ENCODE data around the gene HOXA11. TPM values are rescaled to one million over a fixed set of nuclear protein-coding genes. Genes with fewer than 3 reads are reported as not detected.

HOXA11 gene
- total and polyA plus RNA-seq, 4 donors, result 0.13 to 0.81 TPM; not detected in 2

DNA sequence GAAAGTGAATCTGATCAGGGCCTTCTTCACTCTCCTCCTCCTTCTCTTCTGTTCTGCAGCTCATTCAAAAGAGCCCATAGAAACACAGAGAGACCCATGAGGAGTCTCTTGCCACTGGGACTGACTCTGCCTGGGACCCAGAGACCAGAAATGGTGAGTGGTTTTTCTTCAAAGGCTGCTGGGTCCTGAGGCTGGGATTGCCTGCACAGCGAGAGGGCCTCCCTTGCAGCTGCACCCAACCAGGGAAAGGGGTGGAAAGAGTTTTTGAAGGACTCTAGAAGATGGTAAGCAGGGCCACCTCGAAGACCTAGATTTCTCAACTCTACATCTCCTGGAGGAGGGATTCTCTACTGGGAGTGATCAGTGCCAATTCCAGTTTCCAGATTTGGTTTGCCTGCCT lies 30.3 kb upstream of the HOXA11 start:
- peaks cover 0 to 4% of the 10 kb centered on the region in 2 donors for H3K27me3 ChIP-seq (ENCODE audit: control insufficient read depth in 1 of 2, insufficient read depth in 2 of 2, low read length in 1 of 2)
- H3K4me3 ChIP-seq (ENCODE audit: low read length in 2 of 2), result no peak overlapping the region
- ATAC-seq (ENCODE audit: low FRiP score) (no peak), DNase-seq (peak in 1 of 2 donors; percentile 34)
- H3K4me1 ChIP-seq (ENCODE audit: control insufficient read depth in 1 of 2, insufficient read depth in 2 of 2, low read length in 2 of 2), result no peaks in the 10 kb centered on the region
- no peaks in the 10 kb centered on the region for H3K9me3 ChIP-seq (ENCODE audit: control insufficient read depth, low read length)
- intact Hi-C loops (cut with DNase I), result loop anchor here in 1 of 2 donors (10.0 kb wide), 1 partner anchor 359 kb away; no protein-coding TSS in a partner anchor
- H3K27ac ChIP-seq (ENCODE audit: low read depth in 1 of 2, low read length in 2 of 2), result no peak overlapping the region
- WGBS, 2 donors, result 98 to 100% methylated on average over 2 of the region's 2 CpGs
- H3K36me3 ChIP-seq (ENCODE audit: control insufficient read depth in 1 of 2, insufficient read depth in 2 of 2, low read length in 1 of 2), result no peaks in the 10 kb centered on the region

DNA sequence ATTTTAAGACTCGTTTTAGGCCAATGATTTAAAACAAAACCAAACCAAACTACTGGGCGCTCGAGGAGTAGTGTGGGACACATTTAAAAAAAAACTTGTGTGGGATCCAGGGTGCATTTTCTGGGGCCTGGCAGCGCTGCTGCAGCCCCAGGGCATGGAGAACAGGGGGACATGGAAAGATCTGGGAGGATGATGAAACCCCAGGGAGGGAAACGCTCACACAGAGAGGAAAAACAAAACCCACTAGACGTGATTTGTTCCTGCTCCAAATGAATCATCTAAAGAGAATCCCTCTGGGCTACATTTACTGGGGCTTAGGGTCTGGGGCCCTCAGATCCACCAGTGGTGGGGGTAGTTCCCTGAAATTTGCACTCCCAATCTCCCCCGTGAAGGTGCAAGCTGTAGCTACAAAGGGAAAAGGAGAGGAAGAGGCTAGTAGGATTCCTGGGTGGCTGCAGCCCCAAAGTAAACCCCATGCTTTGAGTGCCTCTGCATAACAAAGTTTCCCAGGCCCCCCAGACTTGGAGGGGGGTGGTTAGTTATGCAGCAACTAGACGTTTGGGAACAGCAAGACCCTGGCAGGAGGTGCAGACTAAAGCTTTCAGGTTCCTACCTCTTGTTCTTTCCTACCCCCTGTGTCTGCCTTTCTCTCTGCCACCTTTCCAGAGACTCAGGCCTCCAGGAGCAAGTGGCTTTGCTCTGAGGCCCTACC lies 29.4 kb upstream of the HOXA11 start:
- Histone ChIP-seq H3K36me3 (ENCODE audit: control insufficient read depth in 1 of 2, insufficient read depth in 2 of 2, low read length in 1 of 2) (no peaks in the 10 kb centered on the region), H3K27me3 (ENCODE audit: control insufficient read depth in 1 of 2, insufficient read depth in 2 of 2, low read length in 1 of 2) (no peaks in the 10 kb centered on the region), H3K27ac (ENCODE audit: low read depth in 1 of 2, low read length in 2 of 2) (no peak overlapping the region), H3K4me3 (ENCODE audit: low read length in 2 of 2) (no peak overlapping the region), H3K9me3 (ENCODE audit: control insufficient read depth, low read length) (no peaks in the 10 kb centered on the region), H3K4me1 (ENCODE audit: control insufficient read depth in 1 of 2, insufficient read depth in 2 of 2, low read length in 2 of 2) (no peaks in the 10 kb centered on the region)
- DNase-seq (no peak), ATAC-seq (ENCODE audit: low FRiP score) (no peak)
- intact Hi-C loops (cut with DNase I), result loop anchor here (5.0 to 10.0 kb wide), 2 partner anchors 360 to 363 kb away; no protein-coding TSS in a partner anchor
- WGBS, 2 donors, result 88 to 90% methylated on average over 8 of the region's 8 CpGs

DNA sequence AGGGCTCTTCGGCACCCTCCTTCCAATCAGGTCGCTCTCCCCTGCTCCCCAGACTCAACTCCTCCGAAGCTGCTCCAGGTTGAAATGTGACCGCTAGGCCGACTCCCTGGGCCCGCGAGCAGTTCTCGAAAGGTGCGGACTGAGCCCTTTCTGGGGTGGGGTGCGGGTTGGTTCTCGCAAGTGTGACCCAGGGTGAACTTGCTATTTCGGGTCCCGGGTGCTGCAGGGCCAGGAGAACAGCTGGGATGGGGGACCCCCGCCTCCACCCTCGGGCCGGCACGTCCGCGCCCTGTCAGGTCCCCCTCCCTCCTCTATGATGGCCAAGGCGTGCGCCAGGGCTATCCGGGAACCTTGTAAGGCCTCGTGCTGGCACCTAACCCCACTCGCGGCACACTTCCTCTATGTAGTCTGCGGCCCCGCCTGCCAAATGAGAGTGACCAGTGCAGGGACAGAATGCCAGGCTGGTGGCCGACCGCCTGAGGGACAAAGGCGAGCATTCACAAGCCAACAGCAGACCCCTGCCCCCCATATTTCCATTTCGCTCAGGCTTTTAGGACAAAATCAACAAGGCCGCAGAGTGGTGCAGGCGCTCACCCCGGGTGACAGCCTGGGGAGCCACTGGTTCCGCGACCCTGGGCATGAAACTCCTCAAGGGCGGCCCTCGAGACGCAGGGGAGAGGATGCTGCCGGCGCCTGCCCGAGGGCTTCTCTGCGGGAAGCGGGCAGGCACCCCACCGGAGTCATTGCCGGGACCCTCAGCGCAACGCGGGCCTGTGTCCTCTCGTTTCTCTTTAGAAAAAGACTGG lies 28.6 kb upstream of the HOXA11 start:
- no peaks in the 10 kb centered on the region for H3K27me3 ChIP-seq (ENCODE audit: control insufficient read depth in 1 of 2, insufficient read depth in 2 of 2, low read length in 1 of 2)
- intact Hi-C loops (cut with DNase I), result loop anchor here (5.0 to 10.0 kb wide), 2 partner anchors 361 to 364 kb away; no protein-coding TSS in a partner anchor
- WGBS, 2 donors, result 68 to 71% methylated on average over 50 of the region's 50 CpGs

DNA sequence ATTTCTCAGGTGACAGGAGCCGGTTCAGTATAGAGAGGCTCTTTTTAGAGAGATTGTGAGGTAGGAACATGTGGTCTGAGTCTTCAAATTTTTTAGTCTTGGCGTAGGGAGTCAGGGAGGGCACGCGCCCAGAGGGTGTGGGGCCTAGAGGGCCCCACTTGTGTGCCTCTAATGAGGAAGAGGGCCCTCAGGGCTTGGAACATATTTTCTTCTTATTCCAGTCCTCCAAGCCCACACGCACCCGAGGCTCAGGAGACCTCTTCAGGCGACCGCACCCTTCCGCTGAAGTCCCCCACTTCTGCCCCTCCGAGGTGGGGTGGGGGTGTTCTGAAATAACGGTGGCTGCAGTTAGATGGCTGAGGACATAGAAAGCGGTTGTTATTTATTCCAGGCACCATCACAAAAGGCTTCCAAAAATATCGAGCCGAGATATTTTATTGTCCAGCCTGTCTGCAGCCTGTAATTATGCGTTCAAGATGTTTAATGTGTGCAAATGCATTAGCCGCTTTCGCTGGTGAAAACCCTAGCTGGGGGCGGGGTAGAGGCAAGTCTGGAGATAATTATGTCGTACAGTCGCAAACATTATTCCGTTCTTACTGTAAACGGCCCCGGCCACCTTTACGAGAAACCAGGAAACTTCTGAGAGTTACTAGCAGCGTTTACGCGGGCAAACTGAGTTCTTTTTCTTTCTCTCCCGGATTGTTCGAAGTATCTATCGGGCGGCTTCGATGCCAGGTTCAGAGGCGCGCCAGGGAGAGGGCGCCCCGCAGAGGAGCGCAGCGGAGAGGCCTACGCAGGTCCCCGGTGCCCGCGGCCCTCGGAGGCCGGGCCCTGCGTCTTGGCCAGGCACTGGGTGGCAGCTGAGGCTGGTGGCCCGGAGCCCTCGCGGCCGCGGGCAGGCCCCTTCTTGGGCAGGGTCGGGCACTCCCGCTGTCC lies 27.7 kb upstream of the HOXA11 start:
- ATAC-seq (ENCODE audit: low FRiP score), result no peak
- intact Hi-C loops (cut with DNase I), result loop anchor here (5.0 to 10.0 kb wide), 2 partner anchors 362 to 365 kb away; no protein-coding TSS in a partner anchor
- H3K27ac ChIP-seq (ENCODE audit: low read depth in 1 of 2, low read length in 2 of 2), result no peak overlapping the region
- no peaks in the 10 kb centered on the region for H3K4me1 ChIP-seq (ENCODE audit: control insufficient read depth in 1 of 2, insufficient read depth in 2 of 2, low read length in 2 of 2)
- DNase-seq, result peak in 1 of 2 donors; percentile 53
- H3K27me3 ChIP-seq (ENCODE audit: control insufficient read depth in 1 of 2, insufficient read depth in 2 of 2, low read length in 1 of 2), result no peaks in the 10 kb centered on the region
- H3K9me3 ChIP-seq (ENCODE audit: control insufficient read depth, low read length), result no peaks in the 10 kb centered on the region
- H3K36me3 ChIP-seq (ENCODE audit: control insufficient read depth in 1 of 2, insufficient read depth in 2 of 2, low read length in 1 of 2), result no peaks in the 10 kb centered on the region
- WGBS, 2 donors, result 15 to 19% methylated on average over 52 of the region's 52 CpGs
- H3K4me3 ChIP-seq (ENCODE audit: low read length in 2 of 2), result no peak overlapping the region

More for the DNA sequence above, 28.6 kb upstream of the HOXA11 start:
- no peak overlapping the region for H3K27ac ChIP-seq (ENCODE audit: low read depth in 1 of 2, low read length in 2 of 2)
- no peaks in the 10 kb centered on the region for H3K9me3 ChIP-seq (ENCODE audit: control insufficient read depth, low read length)
- DNase-seq, result peak in 1 of 2 donors; percentile 74
- no peaks in the 10 kb centered on the region for H3K36me3 ChIP-seq (ENCODE audit: control insufficient read depth in 1 of 2, insufficient read depth in 2 of 2, low read length in 1 of 2)
- H3K4me3 ChIP-seq (ENCODE audit: low read length in 2 of 2), result no peak overlapping the region
- no peaks in the 10 kb centered on the region for H3K4me1 ChIP-seq (ENCODE audit: control insufficient read depth in 1 of 2, insufficient read depth in 2 of 2, low read length in 2 of 2)
- no peak for ATAC-seq (ENCODE audit: low FRiP score)

DNA sequence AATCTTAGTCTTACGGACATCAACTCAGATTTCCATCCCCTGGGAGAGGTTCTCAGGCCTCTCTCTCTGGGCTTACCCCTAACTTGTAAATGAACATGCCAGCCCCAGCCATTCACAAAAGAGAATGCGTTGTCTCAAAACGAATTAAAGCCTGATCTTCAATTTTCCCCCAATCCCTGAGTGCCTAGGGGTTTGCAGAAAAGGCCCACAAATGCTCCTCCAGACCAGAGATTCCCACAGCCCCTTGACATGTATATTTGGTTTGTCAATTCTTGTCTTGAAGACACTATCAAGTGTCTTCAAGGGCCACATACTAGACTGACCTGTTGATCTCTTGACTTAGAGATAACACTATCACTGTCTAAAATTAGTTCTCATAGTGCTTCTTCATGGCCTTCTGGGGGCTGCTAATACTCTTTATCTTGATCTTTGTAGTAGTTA lies 26.8 kb upstream of the HOXA11 start:
- no peaks in the 10 kb centered on the region for H3K9me3 ChIP-seq (ENCODE audit: control insufficient read depth, low read length)
- ATAC-seq (ENCODE audit: low FRiP score) (no peak), DNase-seq (no peak)
- no peak overlapping the region for H3K4me3 ChIP-seq (ENCODE audit: low read length in 2 of 2)
- WGBS, 2 donors, result 26 to 36% methylated on average over 3 of the region's 3 CpGs
- no peaks in the 10 kb centered on the region for H3K27me3 ChIP-seq (ENCODE audit: control insufficient read depth in 1 of 2, insufficient read depth in 2 of 2, low read length in 1 of 2)
- no peaks in the 10 kb centered on the region for H3K4me1 ChIP-seq (ENCODE audit: control insufficient read depth in 1 of 2, insufficient read depth in 2 of 2, low read length in 2 of 2)
- intact Hi-C loops (cut with DNase I), result loop anchor here (5.0 to 10.0 kb wide), 2 partner anchors 363 to 366 kb away; no protein-coding TSS in a partner anchor
- H3K27ac ChIP-seq (ENCODE audit: low read depth in 1 of 2, low read length in 2 of 2), result no peak overlapping the region
- no peaks in the 10 kb centered on the region for H3K36me3 ChIP-seq (ENCODE audit: control insufficient read depth in 1 of 2, insufficient read depth in 2 of 2, low read length in 1 of 2)

DNA sequence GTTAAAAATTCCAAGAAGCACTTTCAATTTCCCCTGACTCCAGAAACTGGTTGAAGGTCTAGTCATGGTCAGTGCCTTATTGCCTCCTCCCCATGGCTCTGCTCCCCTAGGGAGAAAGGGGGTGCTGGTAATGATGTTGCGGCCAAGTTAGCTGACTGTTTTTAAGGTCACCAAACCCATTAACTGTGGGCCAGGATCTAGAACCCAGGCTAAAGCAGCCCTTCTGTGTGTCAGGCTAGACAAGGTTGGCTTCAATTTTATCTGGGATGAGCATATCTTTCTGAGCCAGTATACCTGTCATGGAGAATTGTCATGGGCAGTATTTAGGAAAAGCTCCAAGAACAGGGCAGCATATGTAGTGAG lies 26.0 kb upstream of the HOXA11 start:
- no peak for DNase-seq
- Histone ChIP-seq H3K27me3 (ENCODE audit: control insufficient read depth in 1 of 2, insufficient read depth in 2 of 2, low read length in 1 of 2) (no peaks in the 10 kb centered on the region), H3K4me1 (ENCODE audit: control insufficient read depth in 1 of 2, insufficient read depth in 2 of 2, low read length in 2 of 2) (no peaks in the 10 kb centered on the region), H3K36me3 (ENCODE audit: control insufficient read depth in 1 of 2, insufficient read depth in 2 of 2, low read length in 1 of 2) (no peaks in the 10 kb centered on the region), H3K27ac (ENCODE audit: low read depth in 1 of 2, low read length in 2 of 2) (no peak overlapping the region), H3K4me3 (ENCODE audit: low read length in 2 of 2) (no peak overlapping the region), H3K9me3 (ENCODE audit: control insufficient read depth, low read length) (no peaks in the 10 kb centered on the region)
- no peak for ATAC-seq (ENCODE audit: low FRiP score)
- 84 to 95% methylated on average over 1 of the region's 1 CpG for WGBS, 2 donors
- intact Hi-C loops (cut with DNase I), result loop anchor here (5.0 to 10.0 kb wide), 2 partner anchors 364 to 366 kb away; no protein-coding TSS in a partner anchor

DNA sequence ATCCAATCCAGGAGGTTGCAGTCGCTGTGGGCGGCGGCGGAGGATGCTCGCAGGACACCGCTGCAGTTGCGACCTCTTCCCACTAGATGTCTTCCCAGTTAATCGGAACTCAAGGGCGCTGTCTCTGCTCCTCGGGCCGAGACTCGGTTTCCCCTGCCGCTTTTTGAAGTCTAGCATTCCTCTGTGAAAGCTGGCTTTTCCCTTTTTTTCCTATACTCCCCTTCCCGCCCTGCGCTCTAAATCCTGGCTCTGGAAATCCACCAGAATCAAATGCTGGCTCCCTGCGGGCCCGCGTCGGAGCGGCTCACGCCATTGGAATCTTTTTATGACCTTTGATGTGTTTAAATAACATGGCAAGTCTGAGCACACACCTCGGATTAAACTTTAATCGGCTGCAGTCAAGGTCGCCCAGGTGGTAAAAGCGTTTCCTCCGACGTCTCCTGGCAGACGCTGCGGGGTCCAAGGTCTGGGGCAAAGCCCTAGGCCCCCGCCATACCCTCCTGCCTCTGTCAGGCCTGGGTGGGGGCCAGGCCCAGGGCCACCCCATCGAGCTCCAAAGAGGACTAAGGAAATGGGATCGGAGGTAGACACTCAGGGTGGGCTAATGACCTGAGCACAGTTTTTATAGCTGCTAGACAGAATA lies 25.5 kb upstream of the HOXA11 start:
- intact Hi-C loops (cut with DNase I), result loop anchor here (5.0 to 10.0 kb wide), 2 partner anchors 364 to 367 kb away; no protein-coding TSS in a partner anchor
- no peak overlapping the region for H3K27ac ChIP-seq (ENCODE audit: low read depth in 1 of 2, low read length in 2 of 2)
- H3K4me1 ChIP-seq (ENCODE audit: control insufficient read depth in 1 of 2, insufficient read depth in 2 of 2, low read length in 2 of 2), result no peaks in the 10 kb centered on the region
- H3K9me3 ChIP-seq (ENCODE audit: control insufficient read depth, low read length), result no peaks in the 10 kb centered on the region
- no peak overlapping the region for H3K4me3 ChIP-seq (ENCODE audit: low read length in 2 of 2)
- DNase-seq (peak; percentile 55 to 85), ATAC-seq (ENCODE audit: low FRiP score) (peak; percentile 76)
- H3K27me3 ChIP-seq (ENCODE audit: control insufficient read depth in 1 of 2, insufficient read depth in 2 of 2, low read length in 1 of 2), result no peaks in the 10 kb centered on the region
- WGBS, 2 donors, result 20 to 23% methylated on average over 32 of the region's 32 CpGs
- no peaks in the 10 kb centered on the region for H3K36me3 ChIP-seq (ENCODE audit: control insufficient read depth in 1 of 2, insufficient read depth in 2 of 2, low read length in 1 of 2)

Measured in aorta (tissue), 5 donors.